Activated naive CD4-positive, alpha-beta T cell treated with anti-CD3 and anti-CD28 coated beads for 36 hours (primary cell): Measurements from ENCODE around the gene RNF207. TPM values are rescaled to one million over a fixed set of nuclear protein-coding genes. Genes with fewer than 3 reads are reported as not detected.
A peak's percentile ranks its signal among the peaks of the same experiment; 100 is the strongest.

Experiments
- CTCF ChIA-PET: fragments of 350-600 bp; sonication (Branson Sonifier 250); formaldehyde crosslinking; loops from one replicate; lab custom pipeline; 2021; ENCODE audit warnings: antibody characterized with exemption; lab: Charles Lee
- DNase-seq: peaks from one replicate; pipeline ENCODE4 v3.0.0-alpha.2; 2020
- H3K27ac Mint-ChIP-seq: one replicate; pipeline ENCODE4 v1.8.0; 2021; ENCODE audit warnings: mild to moderate bottlenecking, mixed read lengths
- H3K27me3 Mint-ChIP-seq: one replicate; pipeline ENCODE4 v1.8.0; 2021; ENCODE audit warnings: low read depth, mixed read lengths
- H3K36me3 Mint-ChIP-seq: one replicate; pipeline ENCODE4 v1.8.0; 2021; ENCODE audit warnings: low read depth, mixed read lengths
- H3K4me1 Mint-ChIP-seq: one replicate; pipeline ENCODE4 v1.8.0; 2021; ENCODE audit warnings: low read depth, mixed read lengths
- H3K4me3 Mint-ChIP-seq: one replicate; pipeline ENCODE4 v1.8.0; 2021; ENCODE audit warnings: mild to moderate bottlenecking, moderate library complexity, mixed read lengths
- H3K9me3 Mint-ChIP-seq: one replicate; pipeline ENCODE4 v1.8.0; 2021; ENCODE audit warnings: mixed read lengths
- intact Hi-C: fragments of 100-400 bp; cut with micrococcal nuclease; formaldehyde crosslinking; loops from one replicate; pipeline ENCODE4 v1.15.1; 2023
- total RNA-seq, 2 experiments: library from RNA; stranded (reverse); gene quantifications; one replicate each; pipeline ENCODE4 v1.2.3, GENCODE V29; 2021

Gene RNF207
- total RNA-seq, 2 experiments from 2014 or later, result 3.2 to 4.1 TPM

- H3K27me3 Mint-ChIP-seq, result peaks cover 28% of the 10 kb centered on the region
- no peak for DNase-seq
- no peak overlapping the region for H3K27ac Mint-ChIP-seq
- H3K4me3 Mint-ChIP-seq, result no peak overlapping the region
- intact Hi-C loops, result no loop called here
- peaks cover 5% of the 10 kb centered on the region for H3K4me1 Mint-ChIP-seq
- H3K9me3 Mint-ChIP-seq, result no peaks in the 10 kb centered on the region
- H3K36me3 Mint-ChIP-seq, result no peaks in the 10 kb centered on the region
- CTCF ChIA-PET, result no interaction called here
Measured at GRCh38 chr1:6251233-6251632, 45.3 kb downstream of the RNF207 start.

GRCh38 chr1:6251681-6252373, 45.9 kb downstream of the RNF207 start:
- H3K4me1 Mint-ChIP-seq, result peaks cover 3% of the 10 kb centered on the region
- intact Hi-C loops, result no loop called here
- no peak overlapping the region for H3K27ac Mint-ChIP-seq
- CTCF ChIA-PET, result interaction anchor here (0.6 kb wide), 1 partner anchor 234 kb away, joined by 3 read pairs; no protein-coding TSS in a partner anchor
- H3K27me3 Mint-ChIP-seq, result peaks cover 22% of the 10 kb centered on the region
- no peaks in the 10 kb centered on the region for H3K9me3 Mint-ChIP-seq
- DNase-seq, result no peak
- H3K36me3 Mint-ChIP-seq, result no peaks in the 10 kb centered on the region
- no peak overlapping the region for H3K4me3 Mint-ChIP-seq

DNA sequence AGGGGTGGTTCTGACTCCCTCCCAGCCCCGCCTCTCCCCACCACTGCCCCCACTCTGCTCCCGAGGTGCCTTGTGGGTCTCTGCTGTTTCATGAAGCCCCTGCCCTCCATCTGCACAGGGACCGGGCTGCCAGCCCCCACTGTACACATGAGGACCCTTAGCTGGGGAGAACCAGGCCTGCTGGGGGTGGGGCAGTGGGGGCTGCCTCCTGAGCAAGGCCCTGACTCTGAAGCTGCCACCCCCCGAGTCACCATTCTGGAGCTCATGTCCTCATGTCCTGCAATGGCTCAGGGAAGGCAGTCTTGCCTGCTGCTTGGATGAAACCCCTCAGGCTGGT, 46.4 kb downstream of the RNF207 start:
- intact Hi-C loops, result no loop called here
- DNase-seq, result no peak
- CTCF ChIA-PET, result interaction anchor here (0.6 kb wide), 1 partner anchor 234 kb away, joined by 3 read pairs; no protein-coding TSS in a partner anchor
- no peaks in the 10 kb centered on the region for H3K9me3 Mint-ChIP-seq
- no peaks in the 10 kb centered on the region for H3K4me1 Mint-ChIP-seq
- peaks cover 17% of the 10 kb centered on the region for H3K27me3 Mint-ChIP-seq
- no peak overlapping the region for H3K4me3 Mint-ChIP-seq
- H3K36me3 Mint-ChIP-seq, result no peaks in the 10 kb centered on the region
- H3K27ac Mint-ChIP-seq, result no peak overlapping the region

DNA sequence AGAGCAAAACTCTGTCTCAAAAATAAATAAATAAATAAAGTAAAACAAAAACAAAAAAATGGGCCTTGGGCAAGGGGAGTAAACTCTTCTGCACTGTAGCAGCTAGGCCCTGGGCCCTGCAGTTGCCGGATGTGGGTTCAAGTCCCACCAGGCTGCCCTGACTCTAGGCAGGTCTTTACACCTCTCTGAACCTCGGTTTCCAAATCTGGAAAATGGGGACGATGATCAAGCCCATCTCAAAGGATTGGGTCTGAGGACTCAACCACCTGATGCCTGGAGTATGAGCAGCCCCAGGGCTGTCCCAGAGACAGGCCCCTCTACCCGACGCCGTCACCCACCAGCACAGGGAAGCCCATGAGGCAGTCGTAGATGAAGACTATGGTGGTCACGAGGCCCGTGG, 47.5 kb downstream of the RNF207 start:
- Mint-ChIP-seq H3K27ac (no peak overlapping the region), H3K4me3 (no peak overlapping the region), H3K36me3 (no peaks in the 10 kb centered on the region), H3K9me3 (no peaks in the 10 kb centered on the region), H3K4me1 (no peaks in the 10 kb centered on the region), H3K27me3 (peaks cover 11% of the 10 kb centered on the region)
- intact Hi-C loops, result no loop called here
- DNase-seq, result no peak
- CTCF ChIA-PET, result interaction anchor here (0.6 kb wide), 1 partner anchor 235 kb away, joined by 4 read pairs; no protein-coding TSS in a partner anchor

DNA sequence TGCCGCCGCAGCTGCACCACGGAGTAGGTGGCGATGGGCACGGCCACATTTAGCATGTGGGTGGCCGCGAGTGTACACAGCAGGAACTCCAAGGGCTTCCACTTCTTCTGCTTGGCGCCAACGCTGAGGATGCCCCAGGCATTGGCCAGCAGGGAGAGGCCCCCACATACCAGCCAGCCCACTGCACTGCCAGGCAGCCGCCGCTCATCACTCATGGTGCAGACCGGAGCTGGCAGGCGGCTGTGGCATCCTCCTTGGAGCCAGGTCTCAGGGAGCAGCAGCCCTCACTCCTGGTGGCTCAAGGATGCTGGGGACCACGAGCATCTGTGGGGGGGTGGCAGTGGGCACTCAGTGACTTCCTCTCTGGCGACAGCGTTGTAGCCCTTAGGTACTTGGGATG, 48.8 kb downstream of the RNF207 start:
- no peaks in the 10 kb centered on the region for H3K36me3 Mint-ChIP-seq
- intact Hi-C loops, result no loop called here
- no peak overlapping the region for H3K27ac Mint-ChIP-seq
- H3K4me3 Mint-ChIP-seq, result no peak overlapping the region
- no peaks in the 10 kb centered on the region for H3K4me1 Mint-ChIP-seq
- CTCF ChIA-PET, result no interaction called here
- no peaks in the 10 kb centered on the region for H3K9me3 Mint-ChIP-seq
- no peak for DNase-seq
- peaks cover 15% of the 10 kb centered on the region for H3K27me3 Mint-ChIP-seq

DNA sequence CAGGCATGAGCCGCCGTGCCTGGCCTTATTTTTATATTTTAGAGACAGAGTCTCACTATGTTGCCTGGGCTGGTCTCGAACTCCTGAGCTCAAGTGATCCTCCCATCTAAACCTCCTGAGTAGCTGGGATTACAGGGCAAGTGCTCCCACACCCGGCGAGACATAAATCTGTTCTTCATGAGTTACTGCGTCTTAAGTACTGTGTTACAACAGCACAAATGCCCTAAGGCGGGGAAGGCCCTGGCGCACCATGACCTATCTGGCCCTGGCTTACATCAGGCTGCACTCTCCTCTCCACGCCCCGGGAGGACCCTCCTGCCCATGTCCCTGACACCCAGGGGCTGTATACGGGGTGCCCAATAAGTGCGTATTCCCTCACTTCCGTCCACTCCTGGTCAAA, 50.7 kb downstream of the RNF207 start:
- H3K9me3 Mint-ChIP-seq, result no peaks in the 10 kb centered on the region
- CTCF ChIA-PET, result interaction anchor here (1.0 kb wide), 2 partner anchors 10 to 87 kb away, joined by 4 read pairs; no protein-coding TSS in a partner anchor
- no peak overlapping the region for H3K27ac Mint-ChIP-seq
- H3K27me3 Mint-ChIP-seq, result peaks cover 7% of the 10 kb centered on the region
- no peaks in the 10 kb centered on the region for H3K4me1 Mint-ChIP-seq
- DNase-seq, result no peak
- no peak overlapping the region for H3K4me3 Mint-ChIP-seq
- no peaks in the 10 kb centered on the region for H3K36me3 Mint-ChIP-seq
- intact Hi-C loops, result no loop called here

GRCh38 chr1:6257541-6258069, 51.7 kb downstream of the RNF207 start:
- H3K9me3 Mint-ChIP-seq, result no peaks in the 10 kb centered on the region
- intact Hi-C loops, result no loop called here
- peaks cover 11% of the 10 kb centered on the region for H3K27me3 Mint-ChIP-seq
- no peak for DNase-seq
- no peak overlapping the region for H3K4me3 Mint-ChIP-seq
- no peaks in the 10 kb centered on the region for H3K36me3 Mint-ChIP-seq
- H3K4me1 Mint-ChIP-seq, result peaks cover 3% of the 10 kb centered on the region
- H3K27ac Mint-ChIP-seq, result no peak overlapping the region
- CTCF ChIA-PET, result no interaction called here

- no peak overlapping the region for H3K27ac Mint-ChIP-seq
- peaks cover 11% of the 10 kb centered on the region for H3K27me3 Mint-ChIP-seq
- CTCF ChIA-PET, result interaction anchor here (1.3 kb wide), 1 partner anchor 13 kb away, joined by 5 read pairs; no protein-coding TSS in a partner anchor
- H3K4me3 Mint-ChIP-seq, result no peak overlapping the region
- peaks cover 3% of the 10 kb centered on the region for H3K4me1 Mint-ChIP-seq
- intact Hi-C loops, result no loop called here
- no peak for DNase-seq
- H3K36me3 Mint-ChIP-seq, result no peaks in the 10 kb centered on the region
- H3K9me3 Mint-ChIP-seq, result no peaks in the 10 kb centered on the region
Measured at GRCh38 chr1:6258675-6259074, 52.8 kb downstream of the RNF207 start.

GRCh38 chr1:6259491-6260362, 53.8 kb downstream of the RNF207 start:
- no peak overlapping the region for H3K27ac Mint-ChIP-seq
- CTCF ChIA-PET, result interaction anchor here (1.3 kb wide), 1 partner anchor 14 kb away, joined by 5 read pairs; no protein-coding TSS in a partner anchor

DNA sequence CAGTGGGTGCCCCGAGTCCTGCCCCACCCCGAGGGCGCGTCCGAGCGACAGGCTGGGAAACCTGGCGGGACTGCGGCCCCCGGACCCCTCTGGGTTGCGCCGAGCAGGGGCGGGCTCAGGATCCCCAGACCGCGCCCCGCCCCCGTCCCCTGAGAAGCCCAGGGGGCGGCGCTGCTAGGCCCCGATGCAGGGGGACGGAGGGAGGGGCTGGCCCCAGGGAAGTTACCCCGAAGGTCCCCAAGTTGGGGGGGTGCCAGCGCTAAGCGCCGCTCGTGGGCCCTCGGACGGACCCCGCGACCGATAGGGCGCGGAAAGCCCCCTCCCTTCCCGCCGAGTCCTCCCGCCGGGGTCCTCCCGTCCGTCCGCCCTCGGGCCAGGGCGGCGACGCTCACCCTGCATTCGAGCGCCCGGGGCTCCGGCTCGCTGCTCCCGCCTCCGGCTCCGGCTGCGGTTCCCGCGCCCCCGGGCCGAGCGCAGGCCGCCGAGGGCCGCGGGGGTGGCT, 54.6 kb downstream of the RNF207 start:
- H3K36me3 Mint-ChIP-seq, result no peaks in the 10 kb centered on the region
- no peak for DNase-seq
- H3K27me3 Mint-ChIP-seq, result peaks cover 11% of the 10 kb centered on the region
- intact Hi-C loops, result no loop called here
- H3K4me1 Mint-ChIP-seq, result peaks cover 3% of the 10 kb centered on the region
- CTCF ChIA-PET, result no interaction called here
- H3K27ac Mint-ChIP-seq, result no peak overlapping the region
- no peaks in the 10 kb centered on the region for H3K9me3 Mint-ChIP-seq
- no peak overlapping the region for H3K4me3 Mint-ChIP-seq

More at GRCh38 chr1:6259491-6260362, 53.8 kb downstream of the RNF207 start:
- Mint-ChIP-seq H3K4me1 (peaks cover 3% of the 10 kb centered on the region), H3K4me3 (peak overlapping the region; percentile 12), H3K27me3 (peaks cover 11% of the 10 kb centered on the region), H3K36me3 (no peaks in the 10 kb centered on the region), H3K9me3 (no peaks in the 10 kb centered on the region)
- DNase-seq, result peak; percentile 71
- intact Hi-C loops, result no loop called here

DNA sequence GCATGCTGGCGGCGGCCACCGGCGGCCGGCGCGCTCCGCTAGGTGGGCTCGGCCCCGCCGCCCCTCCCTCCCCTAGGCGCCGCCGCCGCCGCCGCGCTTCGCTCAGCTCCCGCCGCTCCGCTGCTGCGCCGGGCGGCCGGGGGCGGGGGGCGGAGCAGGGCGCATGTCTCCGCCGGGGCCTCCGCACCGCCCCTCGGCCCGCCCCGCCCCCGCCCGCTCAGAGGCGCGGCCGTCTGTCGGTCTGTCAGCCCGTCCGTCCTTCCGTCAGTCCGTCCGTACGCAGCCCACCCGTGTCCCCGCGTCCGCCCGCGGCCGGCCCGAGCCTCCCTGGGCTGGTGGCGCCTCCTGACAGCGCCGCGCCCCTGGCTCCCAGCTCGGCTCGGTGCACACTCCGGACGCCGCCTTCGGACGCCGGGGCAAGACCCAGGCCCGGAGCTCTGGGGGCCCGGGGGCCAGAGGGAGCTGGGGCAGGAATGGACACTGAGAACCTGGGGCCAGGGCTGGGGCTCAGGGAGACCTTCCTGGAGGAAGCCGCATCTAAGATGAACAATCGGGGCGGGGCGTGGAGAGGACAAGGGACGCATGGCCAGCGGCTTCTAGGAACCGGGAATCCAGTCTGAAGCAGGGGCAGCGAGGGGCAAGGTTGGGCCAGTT, 55.2 kb downstream of the RNF207 start, which contains the start of gene GPR153:
Gene GPR153, minus strand, starts transcription at position 138 of the 654 bp plus-strand sequence. CDS start 6,193 bp downstream, outside the sequence.
- no peak within 1 kb of the TSS for H3K27ac Mint-ChIP-seq
- H3K4me3 Mint-ChIP-seq, result peak within 1 kb of the TSS; percentile 54
- H3K27me3 Mint-ChIP-seq, result peaks cover 11% of the 10 kb centered on the region
- intact Hi-C loops, result no loop called here
- no peaks in the 10 kb centered on the region for H3K9me3 Mint-ChIP-seq
- no peaks in the 10 kb centered on the region for H3K36me3 Mint-ChIP-seq
- peak; percentile 37 for DNase-seq
- peaks cover 3% of the 10 kb centered on the region for H3K4me1 Mint-ChIP-seq
- CTCF ChIA-PET, result no interaction called here

DNA sequence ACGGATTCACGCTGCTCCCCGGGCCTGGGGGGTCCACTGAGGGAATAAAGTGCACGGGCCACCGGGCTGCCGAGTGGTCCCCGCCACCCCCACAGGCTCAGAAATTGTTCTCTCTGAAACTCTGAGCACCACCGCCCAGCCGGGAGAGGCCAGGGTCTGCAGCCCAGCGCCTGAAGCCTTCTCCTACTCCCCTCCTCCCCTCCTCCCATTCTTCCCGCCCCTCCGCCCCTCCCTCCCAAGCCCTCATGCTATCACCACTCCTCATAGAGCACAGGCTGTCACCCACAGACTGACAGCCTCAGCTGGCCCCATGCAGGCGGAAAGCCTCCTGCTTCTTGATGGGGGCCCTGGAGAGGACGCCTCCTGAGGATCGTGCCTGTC, 55.7 kb downstream of the RNF207 start:
- intact Hi-C loops, result no loop called here
- DNase-seq, result no peak
- CTCF ChIA-PET, result no interaction called here
- Mint-ChIP-seq H3K36me3 (no peaks in the 10 kb centered on the region), H3K27me3 (peaks cover 11% of the 10 kb centered on the region), H3K9me3 (no peaks in the 10 kb centered on the region), H3K4me3 (peak overlapping the region; percentile 54), H3K27ac (no peak overlapping the region), H3K4me1 (peaks cover 3% of the 10 kb centered on the region)
